ENCODE results near the gene STON1.
"Not testable (repeated sequence)": the region's sequence is repeated elsewhere in the genome, so short reads cannot be mapped to it uniquely, and the experiment has no call there.

The STON1 gene

GRCh38 chr2:48574353-48575287 is 44.7 kb downstream of the STON1 start:
- DNase-seq, result no peak

- no peak for DNase-seq
Measured at GRCh38 chr2:48578313-48578712, 48.4 kb downstream of the STON1 start.

- DNase-seq, result no peak
Measured at GRCh38 chr2:48583961-48584360, 54.0 kb downstream of the STON1 start.

GRCh38 chr2:48584551-48584950 is 54.6 kb downstream of the STON1 start:
- no peak for DNase-seq

GRCh38 chr2:48586433-48586832 is 56.5 kb downstream of the STON1 start:
- no peak for DNase-seq

- DNase-seq, result no peak
Measured at GRCh38 chr2:48587560-48587959, 57.6 kb downstream of the STON1 start.

- DNase-seq, result no peak
Measured at GRCh38 chr2:48587961-48588360, 58.0 kb downstream of the STON1 start.

GRCh38 chr2:48588745-48589144 is 58.8 kb downstream of the STON1 start:
- DNase-seq, result no peak

GRCh38 chr2:48589170-48589767 is 59.3 kb downstream of the STON1 start:
- no peak for DNase-seq

GRCh38 chr2:48590017-48590416 is 60.1 kb downstream of the STON1 start:
- DNase-seq, result no peak

- no peak for DNase-seq
Measured at GRCh38 chr2:48592067-48592466, 62.1 kb downstream of the STON1 start.

GRCh38 chr2:48596751-48597150 is 66.8 kb downstream of the STON1 start:
- DNase-seq, result not testable (repeated sequence)

- no peak for DNase-seq
Measured at GRCh38 chr2:48597492-48597891, 67.5 kb downstream of the STON1 start.

- no peak for DNase-seq
Measured at GRCh38 chr2:48600204-48600813, 70.4 kb downstream of the STON1 start.

GRCh38 chr2:48600917-48601316 is 71.0 kb downstream of the STON1 start:
- no peak for DNase-seq

GRCh38 chr2:48601349-48601748 is 71.4 kb downstream of the STON1 start:
- no peak for DNase-seq

GRCh38 chr2:48605482-48606175 is 75.7 kb downstream of the STON1 start:
- no peak for DNase-seq

- no peak for DNase-seq
Measured at GRCh38 chr2:48607307-48608014, 77.5 kb downstream of the STON1 start.

- DNase-seq, result no peak
Measured at GRCh38 chr2:48613211-48613610, 83.3 kb downstream of the STON1 start.

GRCh38 chr2:48614581-48614980 is 84.6 kb downstream of the STON1 start:
- DNase-seq, result not testable (repeated sequence)

GRCh38 chr2:48617618-48618017 is 87.7 kb downstream of the STON1 start, which contains the start of gene GTF2A1L:
Gene GTF2A1L (plus strand): TSS chr2:48617856. CDS start chr2:48617875, 19 bp downstream.
- no peak for DNase-seq

- DNase-seq, result no peak
Measured at GRCh38 chr2:48619526-48619925, 89.6 kb downstream of the STON1 start.
